DMS 273 (cell line): Measurements from ENCODE around the gene SNAPC2.
"Not testable (repeated sequence)": the region's sequence is repeated elsewhere in the genome, so short reads cannot be mapped to it uniquely, and the experiment has no call there.

ENCODE experiments used
- DNase-seq: peaks from one replicate; lab custom pipeline; 2025; ENCODE audit not compliant: unreplicated experiment; lab: John Stamatoyannopoulos, UW

The SNAPC2 gene

GRCh38 chr19:7888145-7888825 lies 31.9 kb upstream of the SNAPC2 start, which contains the start of gene LRRC8E:
Gene LRRC8E (plus strand): TSS chr19:7888510. CDS start chr19:7895604, 7,094 bp downstream.
- DNase-seq: peak; percentile 67

DNA sequence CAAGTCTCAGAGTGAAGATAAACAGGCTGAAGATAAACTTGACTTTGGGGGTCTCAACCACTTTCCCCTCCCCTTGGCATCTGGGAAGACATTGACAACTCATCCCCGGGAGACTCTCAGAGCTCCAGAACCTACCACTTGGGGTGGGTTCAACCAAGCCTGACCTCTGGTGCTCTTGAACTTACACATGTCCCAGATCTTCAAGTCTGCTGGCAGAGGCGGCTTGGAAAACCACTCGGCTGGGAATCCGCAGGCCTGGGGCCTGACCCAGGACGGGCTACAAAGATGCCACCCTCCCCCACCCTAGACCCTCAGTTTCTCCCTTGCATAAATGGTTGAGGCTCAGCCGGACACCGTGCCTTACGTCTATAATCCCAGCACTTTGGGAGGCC lies 31.3 kb upstream of the SNAPC2 start:
- no peak for DNase-seq

GRCh38 chr19:7893362-7894101 lies 26.6 kb upstream of the SNAPC2 start:
- not testable (repeated sequence) for DNase-seq

DNA sequence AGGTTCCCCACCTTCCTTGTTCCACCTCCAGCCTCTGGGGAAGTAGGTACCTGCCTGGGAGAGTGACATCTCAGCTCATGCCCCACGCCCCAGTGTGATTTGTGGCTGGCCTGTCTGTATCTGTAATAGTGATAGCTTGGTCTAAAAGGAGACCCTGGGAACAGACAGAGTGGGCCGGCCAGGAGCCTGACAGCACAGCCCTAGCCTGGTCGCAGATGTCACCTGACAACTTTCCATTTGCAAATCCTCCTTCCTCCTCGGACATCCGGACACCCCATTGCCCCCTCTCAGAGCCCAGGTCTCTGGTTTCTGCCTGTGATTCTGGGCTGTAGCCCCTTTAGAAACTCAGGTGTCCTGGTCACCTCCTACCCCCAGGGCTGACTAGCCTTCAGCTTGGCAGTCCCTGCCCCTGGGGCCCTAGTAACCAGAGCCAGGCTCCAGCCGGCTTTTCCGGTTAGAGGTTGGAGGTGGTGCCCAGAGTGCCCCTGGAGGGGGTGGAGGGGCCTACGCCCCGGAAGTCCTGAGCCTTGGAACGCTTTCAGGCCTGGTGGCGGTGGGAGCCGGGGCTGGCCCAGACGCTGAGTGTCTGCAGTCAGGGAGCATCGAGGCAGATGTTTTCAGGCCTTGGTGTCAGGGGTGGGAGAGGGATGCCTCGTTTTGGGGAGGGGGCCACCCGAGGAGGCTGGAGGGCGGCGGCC lies 25.4 kb upstream of the SNAPC2 start:
- DNase-seq: peak; percentile 35

DNA sequence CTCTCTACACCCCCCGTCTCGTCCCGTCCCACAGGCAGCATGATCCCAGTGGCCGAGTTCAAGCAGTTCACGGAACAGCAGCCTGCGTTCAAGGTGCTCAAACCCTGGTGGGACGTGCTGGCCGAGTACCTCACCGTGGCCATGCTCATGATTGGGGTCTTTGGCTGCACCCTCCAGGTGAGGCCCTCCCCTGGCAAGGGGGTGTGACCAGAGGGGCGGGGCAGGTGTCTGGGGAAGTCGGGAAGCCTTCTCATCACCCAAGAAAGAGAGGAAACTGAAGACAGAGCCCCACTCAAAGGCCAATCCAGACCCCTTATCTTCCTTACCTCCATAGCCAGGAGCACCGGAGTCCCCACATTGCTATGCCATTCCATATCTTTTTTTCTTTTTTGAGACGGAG lies 24.6 kb upstream of the SNAPC2 start:
- no peak for DNase-seq

DNA sequence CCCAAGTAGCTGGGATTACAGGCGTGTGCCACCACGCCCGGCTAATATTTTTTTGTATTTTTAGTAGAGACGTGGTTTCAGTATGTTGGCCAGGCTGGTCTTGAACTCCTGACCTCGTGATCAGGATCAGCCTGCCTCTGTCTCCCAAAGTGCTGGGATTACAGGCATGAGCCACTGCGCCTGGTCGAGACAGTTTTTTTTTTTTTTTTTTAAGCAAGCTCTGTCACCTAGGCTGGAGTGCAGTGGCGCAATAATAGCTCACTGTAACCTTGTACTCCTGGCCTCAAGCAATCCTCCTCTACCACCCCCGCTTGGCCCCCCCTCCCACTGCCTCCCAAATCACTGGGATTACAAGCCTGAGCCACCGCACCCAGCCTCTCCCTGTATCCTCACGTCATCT lies 22.8 kb upstream of the SNAPC2 start:
- DNase-seq: no peak

GRCh38 chr19:7898967-7899366 lies 21.2 kb upstream of the SNAPC2 start:
- no peak for DNase-seq

GRCh38 chr19:7899751-7900378 lies 20.3 kb upstream of the SNAPC2 start:
- DNase-seq: no peak

GRCh38 chr19:7900401-7900870 lies 19.7 kb upstream of the SNAPC2 start:
- DNase-seq: no peak

DNA sequence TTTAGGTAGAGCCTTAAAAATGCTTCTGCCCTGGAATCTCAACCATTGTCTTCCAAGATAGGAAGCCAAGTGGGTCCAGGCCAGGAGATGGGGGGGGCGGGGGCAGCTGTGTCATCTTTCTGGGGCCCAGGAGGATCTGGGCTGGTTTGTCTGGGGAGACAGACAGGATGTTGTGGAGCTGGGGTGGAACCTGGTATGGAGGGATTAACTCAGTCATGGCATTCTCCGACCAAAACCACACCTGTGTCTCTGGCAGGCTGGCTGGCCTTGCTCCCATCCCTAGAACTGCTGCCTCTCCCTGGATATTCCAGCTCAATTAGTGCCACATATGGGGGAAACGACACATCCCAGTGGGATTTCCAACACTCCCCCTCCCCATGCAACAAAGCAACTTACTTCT lies 19.2 kb upstream of the SNAPC2 start:
- DNase-seq: no peak

DNA sequence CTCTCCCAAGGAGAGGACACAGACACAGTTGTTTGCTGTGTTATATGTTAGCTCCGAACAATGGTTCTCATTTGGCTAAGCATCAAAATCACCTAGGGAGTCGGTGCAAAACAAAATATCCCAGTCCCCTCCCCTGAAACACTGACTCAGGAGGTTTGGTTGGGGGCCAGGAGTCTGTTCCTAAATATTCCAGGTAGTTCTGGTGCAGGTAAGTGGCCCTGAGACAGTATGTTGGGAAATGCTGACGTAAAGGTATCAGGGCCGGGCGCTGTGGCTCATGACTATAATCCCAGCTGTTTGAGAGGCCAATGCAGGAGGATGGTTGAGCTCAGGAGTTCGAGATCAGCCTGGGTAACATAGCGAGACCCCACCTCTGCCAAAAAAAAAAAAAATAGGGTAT lies 18.8 kb upstream of the SNAPC2 start:
- DNase-seq: no peak

GRCh38 chr19:7902796-7903243 lies 17.3 kb upstream of the SNAPC2 start:
- peak; percentile 54 for DNase-seq

DNA sequence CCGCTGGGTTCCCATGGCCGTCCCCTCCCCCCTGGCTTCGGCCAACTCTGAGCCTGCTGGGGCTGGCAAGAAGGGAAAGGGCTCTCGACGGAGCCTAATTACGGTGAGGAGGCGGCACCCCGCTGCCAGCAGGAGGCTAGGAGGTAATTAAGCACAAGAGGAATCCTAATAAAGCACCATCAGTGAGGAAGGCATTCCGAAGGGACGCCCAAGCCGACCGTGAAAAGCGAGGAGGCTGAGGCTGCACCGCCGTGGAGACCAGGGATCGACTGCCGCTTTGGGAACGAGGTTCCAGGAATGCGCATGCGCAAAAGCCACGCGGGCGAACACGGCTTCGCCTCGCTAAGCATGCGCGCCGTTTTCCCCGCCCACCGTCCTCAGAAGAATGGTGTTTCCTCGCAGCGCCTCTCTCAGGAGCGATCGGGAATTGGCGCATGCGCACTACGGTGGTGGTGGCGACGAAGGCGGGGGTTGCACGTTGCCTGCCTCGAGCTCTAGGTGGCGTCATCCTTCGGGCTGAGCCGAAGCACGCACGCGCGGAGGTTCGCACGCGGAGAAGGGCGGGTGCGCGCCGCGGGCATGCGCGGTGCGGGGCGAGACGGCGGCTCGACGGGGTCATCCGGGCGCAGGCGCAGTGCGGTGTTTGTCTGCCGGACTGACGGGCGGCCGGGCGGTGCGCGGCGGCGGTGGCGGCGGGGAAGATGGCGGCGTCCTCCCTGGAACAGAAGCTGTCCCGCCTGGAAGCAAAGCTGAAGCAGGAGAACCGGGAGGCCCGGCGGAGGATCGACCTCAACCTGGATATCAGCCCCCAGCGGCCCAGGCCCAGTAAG lies 16.7 kb upstream of the SNAPC2 start, which contains the start of gene MAP2K7:
MAP2K7 (plus strand) TSS at position 634 of the 830 bp plus-strand sequence; CDS start at position 702, 68 bp downstream.
- peak; percentile 100 for DNase-seq

DNA sequence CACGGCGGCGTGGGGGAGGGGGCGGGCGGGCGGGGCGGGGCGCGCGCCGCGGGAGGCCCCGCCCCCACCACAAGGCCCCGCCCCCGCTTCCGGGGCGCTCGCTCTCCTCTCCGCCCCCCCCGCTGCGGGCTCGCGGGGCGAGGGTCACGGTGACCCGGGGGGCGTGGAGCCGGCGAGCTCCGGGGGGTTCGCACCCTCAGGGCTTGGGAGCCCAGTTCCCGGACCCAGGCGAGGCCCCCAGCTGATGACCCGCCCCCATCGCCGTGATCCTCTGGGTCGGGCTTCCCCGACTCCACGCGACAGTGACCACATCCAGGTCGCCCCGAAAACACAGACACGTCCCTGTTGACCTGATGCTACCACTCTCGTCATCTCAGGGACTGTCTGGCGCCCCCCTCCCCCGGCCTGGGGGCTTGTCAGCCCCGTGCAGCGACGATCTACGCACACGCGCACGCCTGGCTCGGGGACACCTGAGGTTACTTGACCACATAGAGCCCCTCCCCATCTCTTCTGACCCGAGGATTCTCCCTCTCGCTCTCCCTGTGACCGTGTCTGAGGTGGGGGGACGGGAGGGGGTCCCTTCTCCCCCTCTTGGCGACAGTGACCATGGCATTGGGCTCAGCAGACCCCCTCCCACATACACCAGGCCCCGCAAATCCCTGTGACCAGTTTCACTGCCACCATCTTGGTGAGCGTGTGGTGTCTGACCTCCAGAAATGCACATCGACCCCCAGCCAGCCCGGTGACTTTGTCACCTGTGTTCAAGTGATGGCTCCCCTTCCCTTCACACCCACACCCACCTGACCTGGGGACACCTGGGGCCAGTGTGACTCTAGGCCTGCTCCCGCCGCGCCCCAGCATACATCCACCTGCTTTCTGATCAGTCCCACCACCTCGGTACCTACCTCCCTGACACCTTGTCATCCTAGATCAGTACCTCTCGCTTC lies 15.8 kb upstream of the SNAPC2 start:
- DNase-seq: peak; percentile 81

DNA sequence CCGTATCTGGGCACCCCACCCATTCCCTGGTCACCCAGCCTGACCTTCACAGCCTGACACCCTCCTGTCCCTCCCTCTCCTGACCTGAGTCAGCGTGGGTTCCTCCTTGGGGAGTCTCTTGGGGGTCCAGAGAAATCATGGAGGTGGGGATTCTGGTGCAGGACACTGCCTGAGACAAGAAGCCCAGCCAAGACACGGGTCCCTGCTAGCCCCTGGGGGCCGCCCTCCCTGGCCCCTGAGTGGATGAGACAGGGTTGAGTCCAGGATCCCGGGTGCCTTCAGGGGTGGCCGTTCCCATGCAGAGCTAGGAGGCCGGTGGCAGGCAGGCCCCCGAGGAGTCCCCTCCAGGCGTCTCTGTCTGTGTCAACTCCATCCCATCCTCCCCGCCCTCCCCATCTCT lies 14.9 kb upstream of the SNAPC2 start:
- DNase-seq: no peak

- DNase-seq: no peak
Measured at GRCh38 chr19:7905859-7906258, 14.3 kb upstream of the SNAPC2 start.

GRCh38 chr19:7907122-7907521 lies 13.0 kb upstream of the SNAPC2 start:
- DNase-seq: no peak

- DNase-seq: no peak
Measured at GRCh38 chr19:7907544-7907943, 12.6 kb upstream of the SNAPC2 start.

- no peak for DNase-seq
Measured at GRCh38 chr19:7908078-7908699, 11.9 kb upstream of the SNAPC2 start.
